ENCODE results near the gene APC. TPM values are rescaled to one million over a fixed set of nuclear protein-coding genes. Genes with fewer than 3 reads are reported as not detected.
A peak's percentile ranks its signal among the peaks of the same experiment; 100 is the strongest.

Gene APC
- total RNA-seq, 1 experiment from 2014 or later: 24.9 TPM

DNA sequence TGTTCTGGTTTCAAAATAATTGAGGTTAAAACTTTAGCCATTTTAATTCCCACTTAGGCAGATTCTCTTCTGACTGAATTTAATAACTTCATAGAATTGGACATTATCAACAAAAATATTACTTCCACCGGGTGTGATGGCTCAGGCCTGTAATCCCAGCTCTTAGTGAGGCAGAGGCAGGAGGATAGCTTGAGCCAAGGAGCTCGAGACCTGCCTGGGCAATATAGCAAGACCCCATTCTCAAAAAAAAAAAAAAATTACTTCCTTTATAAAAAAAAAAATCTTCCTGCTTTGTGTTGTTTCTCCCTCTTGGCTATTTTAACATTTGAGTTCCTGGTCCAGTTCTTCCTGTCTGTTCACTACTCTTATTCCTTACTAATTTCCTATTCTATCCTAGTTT, 18.0 kb downstream of the APC start:
- POLR2A ChIA-PET: interaction anchor here (1.0 kb wide), 2 partner anchors 20 to 205 kb away, joined by 3 read pairs; no protein-coding TSS in a partner anchor
- Mint-ChIP-seq H3K36me3 (ENCODE audit: insufficient read depth, unreplicated experiment) (peaks cover 8% of the 10 kb centered on the region), H3K4me3 (ENCODE audit: unreplicated experiment) (no peak overlapping the region), H3K27me3 (ENCODE audit: insufficient read depth, unreplicated experiment) (no peaks in the 10 kb centered on the region), H3K4me1 (ENCODE audit: insufficient read depth, unreplicated experiment) (peaks cover 5% of the 10 kb centered on the region), H3K27ac (ENCODE audit: low read depth, unreplicated experiment) (no peak overlapping the region), H3K9me3 (ENCODE audit: unreplicated experiment) (no peaks in the 10 kb centered on the region)
- DNase-seq (ENCODE audit: unreplicated experiment): no peak
- TF ChIP-seq CTCF (IDR thresholded peaks at IDR 0.05; ENCODE audit: unreplicated experiment): no peak
- no TSS peak for BruUV-seq (replicated peaks)
- CTCF ChIA-PET: interaction anchor here (0.5 to 6.4 kb wide), 3 partner anchors 93 to 238 kb away, joined by 3 to 315 read pairs (median 5); no protein-coding TSS in a partner anchor
- intact Hi-C loops (cut with micrococcal nuclease): loop anchor here (5.0 kb wide), 2 partner anchors 48 to 333 kb away; no protein-coding TSS in a partner anchor

- intact Hi-C loops (cut with micrococcal nuclease): loop anchor here (1.0 to 5.0 kb wide), 4 partner anchors 50 to 335 kb away; no protein-coding TSS in a partner anchor
- ChIA-PET CTCF (interaction anchor here (0.6 to 6.4 kb wide), 53 partner anchors 9 to 1461 kb away, joined by 3 to 315 read pairs (median 4); no protein-coding TSS in a partner anchor), POLR2A (interaction anchor here (0.7 to 1.4 kb wide), 4 partner anchors 11 to 206 kb away, joined by 3 to 6 read pairs (median 4); partner anchors contain the start of gene APC)
- TF ChIP-seq CTCF (IDR thresholded peaks at IDR 0.05; ENCODE audit: unreplicated experiment): peak; percentile 68
- TSS peak; percentile 13 for BruUV-seq (replicated peaks)
- Mint-ChIP-seq H3K27ac (ENCODE audit: low read depth, unreplicated experiment) (no peak overlapping the region), H3K4me3 (ENCODE audit: unreplicated experiment) (no peak overlapping the region), H3K4me1 (ENCODE audit: insufficient read depth, unreplicated experiment) (peaks cover 21% of the 10 kb centered on the region), H3K9me3 (ENCODE audit: unreplicated experiment) (no peaks in the 10 kb centered on the region), H3K36me3 (ENCODE audit: insufficient read depth, unreplicated experiment) (peaks cover 20% of the 10 kb centered on the region), H3K27me3 (ENCODE audit: insufficient read depth, unreplicated experiment) (no peaks in the 10 kb centered on the region)
- peak; percentile 61 for DNase-seq (ENCODE audit: unreplicated experiment)
Measured at GRCh38 chr5:112757468-112758208, 20.0 kb downstream of the APC start.

GRCh38 chr5:112758676-112759075, 21.0 kb downstream of the APC start:
- TF ChIP-seq CTCF (IDR thresholded peaks at IDR 0.05; ENCODE audit: unreplicated experiment): no peak
- BruUV-seq (replicated peaks): no TSS peak
- no peak for DNase-seq (ENCODE audit: unreplicated experiment)
- no peak overlapping the region for H3K27ac Mint-ChIP-seq (ENCODE audit: low read depth, unreplicated experiment)
- peaks cover 20% of the 10 kb centered on the region for H3K4me1 Mint-ChIP-seq (ENCODE audit: insufficient read depth, unreplicated experiment)
- CTCF ChIA-PET: interaction anchor here (0.6 to 6.4 kb wide), 17 partner anchors 8 to 851 kb away, joined by 3 to 315 read pairs (median 6); no protein-coding TSS in a partner anchor
- POLR2A ChIA-PET: interaction anchor here (0.7 to 1.0 kb wide), 2 partner anchors 11 to 730 kb away, joined by 3 to 4 read pairs; no protein-coding TSS in a partner anchor
- intact Hi-C loops (cut with micrococcal nuclease): loop anchor here (5.0 kb wide), 2 partner anchors 51 to 336 kb away; no protein-coding TSS in a partner anchor
- H3K9me3 Mint-ChIP-seq (ENCODE audit: unreplicated experiment): no peaks in the 10 kb centered on the region
- peaks cover 21% of the 10 kb centered on the region for H3K36me3 Mint-ChIP-seq (ENCODE audit: insufficient read depth, unreplicated experiment)
- H3K4me3 Mint-ChIP-seq (ENCODE audit: unreplicated experiment): no peak overlapping the region
- no peaks in the 10 kb centered on the region for H3K27me3 Mint-ChIP-seq (ENCODE audit: insufficient read depth, unreplicated experiment)

GRCh38 chr5:112762113-112762810, 24.6 kb downstream of the APC start:
- no peaks in the 10 kb centered on the region for H3K27me3 Mint-ChIP-seq (ENCODE audit: insufficient read depth, unreplicated experiment)
- ChIA-PET POLR2A (interaction anchor here (0.7 to 0.8 kb wide), 2 partner anchors 216 to 228 kb away, joined by 3 read pairs; no protein-coding TSS in a partner anchor), CTCF (interaction anchor here (1.1 to 1.6 kb wide), 2 partner anchors 71 to 210 kb away, joined by 3 to 5 read pairs; no protein-coding TSS in a partner anchor)
- H3K4me1 Mint-ChIP-seq (ENCODE audit: insufficient read depth, unreplicated experiment): peaks cover 16% of the 10 kb centered on the region
- H3K4me3 Mint-ChIP-seq (ENCODE audit: unreplicated experiment): no peak overlapping the region
- H3K36me3 Mint-ChIP-seq (ENCODE audit: insufficient read depth, unreplicated experiment): peaks cover 32% of the 10 kb centered on the region
- DNase-seq (ENCODE audit: unreplicated experiment): no peak
- H3K27ac Mint-ChIP-seq (ENCODE audit: low read depth, unreplicated experiment): peak overlapping the region; percentile 18
- intact Hi-C loops (cut with micrococcal nuclease): no loop called here
- TF ChIP-seq CTCF (IDR thresholded peaks at IDR 0.05; ENCODE audit: unreplicated experiment): no peak
- no peaks in the 10 kb centered on the region for H3K9me3 Mint-ChIP-seq (ENCODE audit: unreplicated experiment)
- no TSS peak for BruUV-seq (replicated peaks)
